MV-4-11 (cell line): ENCODE data around the gene MYD88.
"Not testable (repeated sequence)": the region's sequence is repeated elsewhere in the genome, so short reads cannot be mapped to it uniquely, and the experiment has no call there.

Experiments used
- DNase-seq: peaks from one replicate; lab custom pipeline; 2025; lab: John Stamatoyannopoulos, UW

Gene MYD88

DNA sequence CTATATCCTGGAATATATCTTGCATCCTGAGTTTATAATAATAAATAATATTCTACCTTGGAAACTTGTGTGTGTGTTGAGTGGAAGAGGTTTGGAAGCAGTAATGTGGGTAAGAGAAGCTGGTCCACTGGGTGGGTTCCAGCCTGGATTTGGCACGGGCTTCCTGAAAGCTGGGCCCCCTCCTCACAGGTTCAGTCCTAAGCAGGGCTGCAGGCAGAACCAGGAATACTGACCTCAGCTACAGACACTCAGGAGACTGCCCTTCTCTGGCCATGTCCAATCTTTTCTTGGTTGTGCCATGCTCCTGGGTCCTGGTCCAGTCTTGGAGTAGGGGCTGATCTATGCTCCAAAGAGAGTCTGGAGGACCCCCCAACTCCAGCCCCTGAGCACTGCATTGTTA, 4.5 kb downstream of the MYD88 start:
- DNase-seq, result no peak

DNA sequence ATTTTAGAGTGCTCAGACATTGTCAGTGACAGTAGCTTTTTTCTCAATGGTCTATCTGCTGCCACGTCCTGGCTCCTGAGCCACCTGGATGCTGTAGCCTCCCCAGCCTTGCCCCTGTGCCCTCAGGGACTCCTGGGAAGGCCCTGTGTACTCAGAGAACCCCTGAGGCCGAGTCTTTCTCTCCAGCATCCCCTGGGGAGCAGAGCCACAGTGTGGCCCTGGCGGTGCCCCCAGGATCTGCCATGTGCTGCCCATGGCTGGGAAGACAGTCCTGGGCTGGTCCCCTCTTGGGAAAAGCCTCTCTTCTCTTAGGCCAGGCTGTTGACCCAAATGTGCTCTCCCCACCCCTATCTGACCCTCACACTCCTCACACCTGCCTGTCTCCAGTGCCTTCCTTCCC, 5.0 kb downstream of the MYD88 start:
- no peak for DNase-seq

- DNase-seq, result no peak
Observed at GRCh38 chr3:38146504-38146903, 8.0 kb downstream of the MYD88 start.

DNA sequence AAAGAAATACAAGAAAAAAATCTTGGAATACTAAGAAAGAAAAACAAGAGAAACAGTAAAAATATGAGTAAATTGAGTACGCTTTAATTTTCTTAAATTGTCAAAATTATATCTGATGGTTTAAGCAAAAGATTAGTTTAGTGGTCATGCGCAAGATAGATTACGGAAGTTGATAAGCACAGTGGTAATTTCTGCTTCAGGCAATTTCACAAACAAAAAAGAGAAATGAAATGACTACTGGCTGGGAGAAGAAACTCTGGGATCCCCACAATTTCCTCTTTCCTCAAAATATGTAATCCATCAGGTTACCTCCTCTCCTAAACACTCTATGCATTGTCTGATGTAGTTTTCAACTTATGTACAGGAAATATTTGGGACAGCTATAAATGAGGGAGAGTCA, 9.0 kb downstream of the MYD88 start:
- DNase-seq, result peak; percentile 93

- DNase-seq, result peak; percentile 93
Observed at GRCh38 chr3:38148311-38148882, 9.9 kb downstream of the MYD88 start.

- DNase-seq, result peak; percentile 78
Observed at GRCh38 chr3:38149708-38150107, 11.2 kb downstream of the MYD88 start.

DNA sequence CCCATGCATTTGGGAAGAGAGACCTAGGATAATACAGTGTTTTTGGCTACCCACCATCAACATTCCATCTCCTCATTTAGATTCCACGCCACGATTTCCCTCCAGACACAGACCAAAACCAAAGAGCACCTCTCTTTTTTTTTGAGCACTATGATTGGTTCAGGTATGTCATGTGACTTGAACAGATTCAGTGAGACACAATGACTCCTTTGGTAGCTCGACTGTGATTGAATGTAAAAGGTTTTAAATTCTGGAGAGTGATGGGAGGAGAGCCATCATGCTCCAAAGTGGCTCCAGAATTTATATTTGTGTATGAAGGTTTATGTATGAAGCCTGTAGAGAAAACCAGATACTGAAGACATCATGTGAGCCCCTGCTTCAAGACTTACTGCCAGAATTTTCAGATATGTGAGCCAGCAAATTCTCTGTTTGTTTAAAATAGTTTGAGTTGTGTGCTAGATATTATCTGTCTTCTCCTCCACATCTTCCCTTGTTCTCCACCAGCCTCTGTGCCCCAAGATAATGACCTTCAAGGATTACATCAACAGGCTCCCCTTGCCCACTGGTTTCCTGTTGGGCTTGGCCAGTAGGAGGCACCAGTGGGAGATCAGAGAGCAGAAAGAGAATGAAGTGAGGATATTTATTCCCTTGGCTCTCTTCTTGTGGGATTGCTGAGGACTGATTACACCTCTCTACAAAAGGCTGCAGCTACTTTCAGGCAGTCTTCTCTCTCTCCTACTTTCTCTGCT, 12.5 kb downstream of the MYD88 start:
- no peak for DNase-seq

DNA sequence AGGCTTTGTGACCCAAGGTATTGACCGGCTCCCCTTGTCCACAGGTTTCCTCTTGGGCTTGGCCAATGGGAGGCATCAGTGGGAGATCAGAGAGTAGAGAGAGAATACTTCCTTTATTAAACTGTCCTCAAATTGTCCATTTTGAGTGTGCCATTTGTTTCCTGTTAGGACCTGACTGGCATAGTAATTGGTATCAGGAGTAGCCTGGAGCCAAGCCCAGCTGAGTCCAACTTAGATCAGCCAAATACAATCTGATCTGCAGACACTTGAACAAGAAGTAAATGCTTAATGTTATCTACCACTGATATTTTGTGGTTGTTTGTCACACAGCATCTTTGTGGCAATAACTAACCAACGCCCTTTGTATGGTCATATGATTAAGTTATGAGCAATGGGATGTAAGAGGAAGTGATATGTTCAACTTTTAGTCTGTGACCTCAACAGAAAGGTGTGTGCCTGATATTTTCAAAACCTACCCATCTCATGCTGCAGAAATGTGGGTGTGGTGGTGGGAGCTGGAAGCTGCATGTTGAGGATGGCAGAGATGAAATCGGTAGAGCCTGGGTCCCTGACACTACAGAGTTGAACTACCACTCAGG, 13.3 kb downstream of the MYD88 start:
- DNase-seq, result peak; percentile 56

- no peak for DNase-seq
Observed at GRCh38 chr3:38152609-38153008, 14.1 kb downstream of the MYD88 start.

- DNase-seq, result no peak
Observed at GRCh38 chr3:38153221-38153620, 14.8 kb downstream of the MYD88 start.

DNA sequence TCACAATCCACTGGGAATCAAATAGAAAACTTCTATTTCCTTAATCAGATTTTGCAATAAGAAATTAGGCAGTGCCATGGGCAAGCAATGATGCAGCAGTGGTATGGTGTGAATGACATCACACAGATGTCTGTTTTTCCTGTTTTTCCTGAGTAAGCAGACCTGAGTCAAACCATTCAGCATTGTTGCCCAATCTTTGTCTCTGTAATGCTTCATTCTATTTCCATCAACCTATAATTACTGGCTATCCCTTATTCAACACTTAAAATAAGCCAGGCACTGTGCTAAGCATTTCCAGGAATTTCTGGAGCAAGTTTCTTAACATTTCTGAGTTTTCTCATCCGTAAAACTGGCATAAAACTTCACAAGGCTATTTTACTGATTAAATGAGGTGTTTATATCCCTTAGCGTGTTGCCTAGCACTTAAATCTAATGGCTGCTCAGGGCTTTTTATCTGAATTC, 15.6 kb downstream of the MYD88 start:
- peak; percentile 75 for DNase-seq

- DNase-seq, result no peak
Observed at GRCh38 chr3:38154625-38155255, 16.3 kb downstream of the MYD88 start.

DNA sequence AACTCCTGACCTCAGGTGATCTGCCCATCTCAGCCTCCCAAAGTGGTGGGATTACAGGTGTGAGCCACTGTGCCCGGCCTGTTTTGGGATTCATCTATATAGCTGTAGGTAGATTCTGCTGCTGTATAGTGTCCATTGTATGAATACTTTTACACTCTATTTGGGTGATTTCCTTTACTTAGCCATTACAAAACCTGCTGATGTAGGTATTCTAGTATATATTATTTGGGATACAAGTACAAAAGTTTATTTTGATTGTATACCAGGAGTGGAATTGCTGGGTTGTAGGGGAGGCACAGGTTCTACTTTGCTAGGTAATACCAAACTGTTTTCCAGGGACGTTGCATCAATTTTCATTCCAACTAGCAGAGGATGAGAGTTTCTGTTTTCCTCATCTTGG, 17.4 kb downstream of the MYD88 start:
- DNase-seq, result no peak

DNA sequence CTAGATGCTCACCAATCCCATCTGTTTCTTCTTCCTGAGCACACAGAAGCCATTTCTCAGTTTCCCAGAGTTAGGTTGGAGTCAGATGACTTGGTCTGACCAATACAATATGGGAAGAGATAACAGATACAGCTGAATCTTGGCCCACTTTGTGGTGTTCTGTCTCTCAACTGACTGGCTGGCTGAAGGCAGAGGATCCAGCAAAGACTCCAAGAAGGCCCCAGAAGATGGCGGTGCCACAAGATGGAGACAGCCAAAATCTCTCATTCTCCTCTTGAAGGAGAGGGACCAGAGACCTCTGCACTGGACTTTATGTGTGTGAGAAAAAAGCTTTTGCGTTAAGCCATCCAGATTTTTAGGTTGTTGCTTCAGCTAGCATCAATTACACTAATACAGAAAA, 18.7 kb downstream of the MYD88 start:
- no peak for DNase-seq

GRCh38 chr3:38157595-38157994, 19.1 kb downstream of the MYD88 start:
- DNase-seq, result no peak

GRCh38 chr3:38158472-38158871, 20.0 kb downstream of the MYD88 start:
- DNase-seq, result peak; percentile 9

- DNase-seq, result not testable (repeated sequence)
Observed at GRCh38 chr3:38160704-38161103, 22.2 kb downstream of the MYD88 start.

- peak; percentile 41 for DNase-seq
Observed at GRCh38 chr3:38163117-38163840, 24.8 kb downstream of the MYD88 start.

GRCh38 chr3:38163841-38164642, 25.6 kb downstream of the MYD88 start:
- DNase-seq, result no peak

GRCh38 chr3:38164643-38164951, 26.1 kb downstream of the MYD88 start:
- no peak for DNase-seq

DNA sequence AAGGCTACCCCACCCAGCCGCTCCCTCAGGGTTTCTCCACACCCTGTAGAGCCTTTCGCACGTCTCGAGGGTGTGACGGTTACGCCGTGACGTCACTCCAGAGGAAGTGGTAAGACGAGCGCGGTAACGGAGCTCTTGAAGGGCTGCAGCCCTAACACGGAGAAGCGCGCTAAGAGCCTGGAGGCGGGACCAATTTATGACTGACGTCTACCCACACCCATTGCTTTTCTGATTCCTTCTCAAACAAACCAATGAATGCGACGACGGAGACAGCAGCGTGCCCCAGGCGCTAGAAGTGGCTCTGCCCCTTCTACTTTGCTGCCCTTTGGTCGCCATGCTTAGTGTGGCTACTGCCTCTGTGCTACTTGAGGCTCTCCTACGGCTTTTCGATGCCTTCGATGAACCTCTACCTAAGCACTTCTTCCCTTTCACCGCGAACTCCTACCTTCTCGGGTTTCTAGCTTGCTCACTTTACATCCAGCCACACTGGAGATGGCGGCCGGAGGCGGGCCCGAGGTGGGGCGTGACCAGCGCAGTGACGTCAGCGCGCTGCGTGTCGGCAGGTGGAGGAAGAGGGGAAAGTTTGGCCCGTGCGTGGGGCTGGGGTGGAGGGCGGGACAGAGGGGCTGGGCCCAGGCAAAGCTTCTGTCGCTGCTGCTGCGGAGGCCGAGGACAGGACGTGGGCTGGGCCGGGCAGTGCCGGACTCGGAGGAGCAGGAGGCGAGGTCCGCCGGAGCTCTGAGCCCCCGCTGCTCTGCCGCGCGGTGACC, 26.7 kb downstream of the MYD88 start, which contains the start of gene OXSR1:
OXSR1 (plus strand) TSS at position 586 of the 770 bp plus-strand sequence. CDS start 340 bp downstream, outside the sequence.
- peak; percentile 100 for DNase-seq
